Fibroblast of villous mesenchyme (primary cell): ENCODE data around the gene LZTFL1. TPM values are rescaled to one million over a fixed set of nuclear protein-coding genes. Genes with fewer than 3 reads are reported as not detected.
A peak's percentile ranks its signal among the peaks of the same experiment; 100 is the strongest.

Experiments
- DNase-seq: peaks from one replicate; pipeline ENCODE4 v3.0.0-alpha.2; 2010; ENCODE audit warnings: low read depth
- H3K4me3 ChIP-seq: 2 replicates; pipeline ENCODE4 v1.5.1; 2011; ENCODE audit warnings: low read depth, mild to moderate bottlenecking, low read length
- total RNA-seq: library from RNA; depleted of rRNA; stranded (reverse); fragments of >200 nt; gene quantifications from 2 replicates; pipeline ENCODE4 v1.2.3, GENCODE V29; 2012
- TF ChIP-seq, protein P1 (sequence below): IDR thresholded peaks from 2 replicates; pipeline ENCODE4 v1.5.1; 2012; ENCODE audit warnings: low read depth, mild to moderate bottlenecking, low read length; ENCODE audit not compliant: insufficient read depth

LZTFL1 gene
- total RNA-seq, 1 donor = 18.6 TPM

DNA sequence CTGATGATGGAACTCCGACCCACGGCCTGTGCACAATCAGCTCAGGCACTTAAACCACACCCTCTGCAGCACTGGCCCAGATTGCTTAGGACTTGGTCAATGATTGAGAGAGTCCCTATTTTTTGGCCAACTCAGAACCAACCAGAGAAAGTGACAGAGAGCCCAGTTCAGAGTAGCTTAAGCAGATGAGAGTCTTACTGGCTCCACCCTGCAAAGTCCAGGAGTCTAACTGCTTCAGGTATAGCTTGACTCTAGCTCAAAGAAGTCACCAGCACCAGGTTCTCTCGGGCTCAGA lies 65.7 kb downstream of the LZTFL1 start:
- no peak for DNase-seq
- H3K4me3 ChIP-seq = no peak overlapping the region
- TF ChIP-seq, protein P1, sequence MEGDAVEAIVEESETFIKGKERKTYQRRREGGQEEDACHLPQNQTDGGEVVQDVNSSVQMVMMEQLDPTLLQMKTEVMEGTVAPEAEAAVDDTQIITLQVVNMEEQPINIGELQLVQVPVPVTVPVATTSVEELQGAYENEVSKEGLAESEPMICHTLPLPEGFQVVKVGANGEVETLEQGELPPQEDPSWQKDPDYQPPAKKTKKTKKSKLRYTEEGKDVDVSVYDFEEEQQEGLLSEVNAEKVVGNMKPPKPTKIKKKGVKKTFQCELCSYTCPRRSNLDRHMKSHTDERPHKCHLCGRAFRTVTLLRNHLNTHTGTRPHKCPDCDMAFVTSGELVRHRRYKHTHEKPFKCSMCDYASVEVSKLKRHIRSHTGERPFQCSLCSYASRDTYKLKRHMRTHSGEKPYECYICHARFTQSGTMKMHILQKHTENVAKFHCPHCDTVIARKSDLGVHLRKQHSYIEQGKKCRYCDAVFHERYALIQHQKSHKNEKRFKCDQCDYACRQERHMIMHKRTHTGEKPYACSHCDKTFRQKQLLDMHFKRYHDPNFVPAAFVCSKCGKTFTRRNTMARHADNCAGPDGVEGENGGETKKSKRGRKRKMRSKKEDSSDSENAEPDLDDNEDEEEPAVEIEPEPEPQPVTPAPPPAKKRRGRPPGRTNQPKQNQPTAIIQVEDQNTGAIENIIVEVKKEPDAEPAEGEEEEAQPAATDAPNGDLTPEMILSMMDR = no peak

DNA sequence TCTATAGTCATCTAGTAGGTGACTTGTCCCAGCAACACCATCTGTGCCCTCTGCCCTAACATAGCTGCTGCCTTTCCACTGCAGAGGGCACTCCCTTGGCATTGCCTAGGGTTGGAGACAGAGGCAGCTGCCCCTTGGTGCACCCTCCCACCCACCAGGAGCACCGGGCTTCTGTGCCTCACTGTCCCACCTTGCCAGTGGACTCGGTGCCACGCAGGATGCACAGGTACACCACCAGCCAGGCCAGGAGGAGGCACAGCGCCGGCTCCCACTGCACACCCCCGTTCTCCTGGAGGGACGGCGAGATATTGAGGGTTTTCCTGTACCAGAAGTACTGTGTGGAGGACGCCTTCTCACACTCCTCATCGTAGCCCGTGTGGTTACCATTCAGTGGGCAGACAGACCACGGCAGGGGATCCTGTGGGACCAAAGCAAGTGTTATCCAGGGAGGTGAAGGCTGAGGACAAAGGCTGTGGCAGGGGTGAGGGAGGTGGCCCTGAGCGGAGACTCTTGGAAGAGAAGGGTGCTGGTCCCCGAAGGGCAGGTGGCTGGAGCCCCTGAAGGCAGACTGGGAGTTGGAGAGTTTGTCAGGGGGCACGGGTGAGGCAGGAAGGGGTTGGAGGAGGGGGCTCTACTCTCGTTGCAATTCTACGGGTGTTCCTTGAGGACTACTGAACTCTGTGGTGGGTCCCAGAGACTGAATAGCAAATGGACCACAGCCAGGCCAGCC lies 66.2 kb downstream of the LZTFL1 start:
- DNase-seq = no peak
- TF ChIP-seq, protein P1 = no peak
- no peak overlapping the region for H3K4me3 ChIP-seq

DNA sequence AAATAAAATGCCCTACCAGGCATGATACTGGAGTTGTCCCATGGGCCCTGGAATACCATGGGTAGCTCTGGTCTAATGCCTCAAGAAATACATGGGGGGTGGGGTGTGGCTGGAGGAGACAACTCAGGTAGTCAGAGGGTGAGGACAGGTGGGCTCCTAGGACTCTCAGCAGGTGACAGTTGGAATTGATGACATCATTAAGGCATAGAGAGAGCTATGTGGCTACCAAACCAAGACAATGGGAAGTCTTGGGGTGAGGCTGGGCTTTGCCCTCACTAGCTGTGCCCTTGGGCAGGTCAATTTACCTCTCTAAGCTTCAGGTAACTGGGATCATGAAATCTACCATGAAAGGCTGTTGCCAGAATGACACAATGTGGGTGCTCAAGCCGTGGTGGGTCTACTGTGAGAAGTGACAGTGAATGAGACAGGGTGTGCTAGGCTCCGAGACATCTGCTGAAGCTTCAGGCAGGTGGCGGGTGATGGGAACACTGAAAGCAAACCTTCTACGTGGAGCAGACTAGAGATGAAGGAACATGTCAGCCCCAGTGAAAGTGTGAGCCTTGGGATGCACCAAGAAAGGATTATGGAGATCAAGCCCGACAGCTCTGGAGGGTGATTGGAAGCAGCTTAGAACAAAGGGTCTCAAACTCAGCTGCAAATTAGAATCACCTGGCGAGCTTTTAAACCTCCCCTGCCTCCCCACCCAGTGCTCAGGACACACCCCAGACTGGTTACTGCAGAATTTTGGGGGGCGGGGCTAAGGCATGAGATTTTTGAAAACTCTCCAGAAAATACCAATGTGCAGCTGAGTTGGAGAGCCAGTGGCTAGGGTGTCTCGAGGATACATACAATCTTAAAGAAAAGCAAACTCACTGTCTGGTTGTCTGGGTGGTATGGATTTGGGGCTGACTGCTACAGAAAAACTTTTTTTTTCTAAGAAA lies 67.1 kb downstream of the LZTFL1 start:
- H3K4me3 ChIP-seq = no peak overlapping the region
- DNase-seq = no peak
- TF ChIP-seq, protein P1 = no peak

DNA sequence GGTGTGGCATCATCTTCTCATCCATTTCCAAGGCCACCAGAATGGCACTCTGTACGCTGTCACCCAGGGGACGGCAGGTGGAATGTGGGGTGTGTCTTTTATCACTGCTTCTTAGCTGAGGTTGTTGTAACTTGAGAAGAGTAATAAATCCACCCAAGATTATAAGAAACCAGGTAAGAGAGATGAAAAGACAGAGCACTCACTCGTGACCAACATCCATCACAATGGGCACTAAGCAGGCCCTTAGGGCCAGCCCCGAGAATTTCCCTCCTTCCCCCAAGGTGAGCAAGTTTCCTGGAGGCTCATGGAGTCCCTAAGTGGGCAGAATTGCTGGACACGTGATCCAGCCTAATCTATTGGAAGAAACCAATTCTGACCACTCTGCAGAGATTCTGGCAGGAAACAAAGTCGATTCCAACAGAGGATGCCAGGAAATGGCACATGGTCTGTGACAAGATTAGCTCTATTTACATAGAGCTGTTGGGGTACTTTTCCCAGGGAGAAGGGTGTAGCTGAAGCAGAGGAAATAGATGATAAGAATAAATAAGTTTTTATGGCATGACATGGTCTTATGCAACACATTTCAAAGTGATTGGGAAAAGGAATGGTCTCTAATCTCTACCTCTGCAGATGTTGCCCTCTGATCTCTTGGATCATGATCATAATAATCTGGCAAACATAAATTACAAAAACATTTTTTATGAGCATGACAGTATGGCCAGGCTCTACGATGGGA lies 68.0 kb downstream of the LZTFL1 start:
- no peak overlapping the region for H3K4me3 ChIP-seq
- TF ChIP-seq, protein P1 = no peak
- peak; percentile 70 for DNase-seq

Other genes starting within 250 kb of the LZTFL1 start
- gene LIMD1, start 247.4 kb downstream of the LZTFL1 start, total RNA-seq = 15.8 and 23.7 TPM in 2 replicates
- 29.3 and 53.1 TPM in 2 replicates for gene SACM1L, start 152.7 kb downstream of the LZTFL1 start, total RNA-seq
- gene SLC6A20, start 45.6 kb downstream of the LZTFL1 start, total RNA-seq = not detected in 2 replicates
- not detected in 2 replicates for gene CCR9, start 44.4 kb upstream of the LZTFL1 start, total RNA-seq
- under 0.01 TPM in 2 replicates for gene CXCR6, start 101.3 kb upstream of the LZTFL1 start, total RNA-seq
- gene FYCO1, start 153.7 kb upstream of the LZTFL1 start, total RNA-seq = 20.6 and 23.7 TPM in 2 replicates
- not detected in 2 replicates for gene XCR1, start 185.4 kb upstream of the LZTFL1 start, total RNA-seq